PC-9 (cell line): ENCODE data around the gene FAM83C. TPM values are rescaled to one million over a fixed set of nuclear protein-coding genes. Genes with fewer than 3 reads are reported as not detected.

Experiments used
- BruUV-seq: library from RNA; stranded (reverse); fragments of 400-500 nt; replicated peaks from 2 replicates; lab custom pipeline; 2021; lab: Mats Ljungman, UMichigan
- CTCF ChIA-PET: fragments of 300-600 bp; sonication (Branson Sonifier 250); formaldehyde crosslinking; loops from one replicate; lab custom pipeline; 2022; ENCODE audit warnings: antibody characterized with exemption; lab: Charles Lee
- POLR2A ChIA-PET: fragments of 300-600 bp; sonication (Branson Sonifier 250); formaldehyde crosslinking; loops from one replicate; lab custom pipeline; 2022; ENCODE audit warnings: antibody characterized with exemption; ENCODE audit not compliant: unreplicated experiment; lab: Charles Lee
- DNase-seq, 2 experiments: peaks; one replicate each; pipeline versions ENCODE4 v3.0.0 to v3.0.0-alpha.2; 2015 to 2022; ENCODE audit warnings: mixed read lengths in 1 of 2
- H2AFZ ChIP-seq: fragments of 200-600 bp; sonication (generic); 2 replicates; pipeline ENCODE4 v1.8.1; 2017; ENCODE audit warnings: antibody characterized with exemption
- H3F3A ChIP-seq: fragments of 200-600 bp; sonication (generic); 2 replicates; pipeline ENCODE4 v1.8.1; 2017; ENCODE audit warnings: antibody characterized with exemption, mild to moderate bottlenecking, low read depth; ENCODE audit not compliant: insufficient read depth
- H3K27ac ChIP-seq: fragments of 200-600 bp; sonication (generic); 2 replicates; pipeline ENCODE4 v1.6.1; 2016; ENCODE audit warnings: mixed run types
- H3K27me3 ChIP-seq: fragments of 200-600 bp; sonication (generic); 2 replicates; pipeline ENCODE4 v1.6.1; 2016; ENCODE audit warnings: low read depth, mixed run types; ENCODE audit not compliant: insufficient read depth
- H3K36me3 ChIP-seq: fragments of 200-600 bp; sonication (generic); 2 replicates; pipeline ENCODE4 v1.6.1; 2016; ENCODE audit warnings: low read depth, mixed run types
- H3K4me1 ChIP-seq: fragments of 200-600 bp; sonication (generic); replicated peaks from 2 replicates; pipeline ENCODE4 v1.6.1; 2016; ENCODE audit warnings: mixed run types; ENCODE audit not compliant: insufficient read depth
- H3K4me2 ChIP-seq: fragments of 200-600 bp; sonication (generic); 2 replicates; pipeline ENCODE4 v1.6.1; 2017; ENCODE audit warnings: mixed run types
- H3K4me3 ChIP-seq: fragments of 200-600 bp; sonication (generic); 2 replicates; pipeline ENCODE4 v1.6.1; 2016; ENCODE audit warnings: mixed run types
- H3K79me2 ChIP-seq: fragments of 200-600 bp; sonication (generic); 2 replicates; pipeline ENCODE4 v1.6.1; 2017; ENCODE audit warnings: low read depth, mixed run types
- H3K9me2 ChIP-seq: fragments of 200-600 bp; sonication (generic); 2 replicates; pipeline ENCODE4 v1.8.1; 2017; ENCODE audit warnings: mild to moderate bottlenecking; ENCODE audit not compliant: insufficient read depth
- H3K9me3 ChIP-seq: fragments of 200-600 bp; sonication (generic); 2 replicates; pipeline ENCODE4 v1.8.1; 2016; ENCODE audit warnings: low read depth; ENCODE audit not compliant: insufficient read depth
- H4K20me1 ChIP-seq: fragments of 200-600 bp; sonication (generic); 2 replicates; pipeline ENCODE4 v1.8.1; 2017; ENCODE audit not compliant: insufficient read depth
- EZH2 ChIP-seq: fragments of 200-600 bp; sonication (generic); IDR thresholded peaks from 2 replicates; pipeline ENCODE4 v1.8.0; 2017; ENCODE audit warnings: antibody characterized with exemption, low read depth
- intact Hi-C: fragments of 100-400 bp; cut with micrococcal nuclease; formaldehyde crosslinking; loops from one replicate; pipeline ENCODE4 v1.10.0; 2022; ENCODE audit not compliant: unreplicated experiment
- total RNA-seq: library from RNA; stranded (reverse); gene quantifications from 2 replicates; pipeline ENCODE4 v1.2.3, GENCODE V29; 2021
- TF ChIP-seq, protein P1 (sequence below): fragments of 200-600 bp; sonication (generic); conservative IDR thresholded peaks from 2 replicates; pipeline ENCODE4 v1.6.1; 2017; ENCODE audit warnings: mixed run types, antibody characterized with exemption, mild to moderate bottlenecking, moderate library complexity

The FAM83C gene
- total RNA-seq, 1 experiment from 2014 or later: not detected

DNA sequence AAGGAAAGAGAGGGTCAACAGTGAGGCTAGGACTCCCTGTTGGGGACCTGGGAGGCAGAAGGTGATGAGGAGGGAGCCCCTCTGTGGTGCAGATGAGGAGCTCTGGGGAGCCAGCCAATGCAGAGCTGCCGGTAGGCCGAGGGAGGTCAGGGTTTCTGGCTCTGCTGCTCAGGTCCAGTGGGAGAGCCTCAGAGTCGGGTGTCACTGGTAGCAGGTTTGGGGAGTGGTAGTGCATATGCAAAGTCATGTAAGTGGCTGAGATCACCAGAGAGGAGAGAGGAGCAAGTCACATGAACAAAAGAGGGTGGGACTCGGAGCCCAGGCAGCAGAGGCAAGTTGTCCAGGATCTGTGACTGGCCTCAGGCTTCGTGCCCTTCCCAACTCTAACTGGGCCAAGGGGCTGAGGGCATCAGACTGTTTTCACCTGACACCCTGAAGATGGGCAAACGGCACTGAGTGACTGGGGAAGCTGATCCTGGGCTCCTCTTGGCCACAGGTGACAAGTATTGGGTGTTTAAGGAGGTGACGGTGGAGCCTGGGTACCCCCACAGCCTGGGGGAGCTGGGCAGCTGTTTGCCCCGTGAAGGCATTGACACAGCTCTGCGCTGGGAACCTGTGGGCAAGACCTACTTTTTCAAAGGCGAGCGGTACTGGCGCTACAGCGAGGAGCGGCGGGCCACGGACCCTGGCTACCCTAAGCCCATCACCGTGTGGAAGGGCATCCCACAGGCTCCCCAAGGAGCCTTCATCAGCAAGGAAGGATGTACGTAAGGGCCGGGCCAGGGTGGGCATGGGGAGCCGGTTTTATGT, 20.9 kb downstream of the FAM83C start:
- Histone ChIP-seq H3K27me3 (no peaks in the 10 kb centered on the region), H3K4me2 (no peak overlapping the region), H3K79me2 (peaks cover 4% of the 10 kb centered on the region; the same call in 1 of the 2 replicates), H3F3A (no peaks in the 10 kb centered on the region), H3K9me3 (no peaks in the 10 kb centered on the region), H4K20me1 (no peaks in the 10 kb centered on the region), H2AFZ (no peak overlapping the region), H3K27ac (no peak overlapping the region), H3K4me1 (no peaks in the 10 kb centered on the region), H3K9me2 (no peaks in the 10 kb centered on the region), H3K4me3 (no peak overlapping the region), H3K36me3 (no peaks in the 10 kb centered on the region)
- POLR2A ChIA-PET: no interaction called here
- intact Hi-C loops: no loop called here
- DNase-seq: no peak
- no TSS peak for BruUV-seq
- CTCF ChIA-PET: interaction anchor here (1.1 kb wide), 1 partner anchor 126 kb away, joined by 5 read pairs; no protein-coding TSS in a partner anchor
- TF ChIP-seq EZH2: no peak

DNA sequence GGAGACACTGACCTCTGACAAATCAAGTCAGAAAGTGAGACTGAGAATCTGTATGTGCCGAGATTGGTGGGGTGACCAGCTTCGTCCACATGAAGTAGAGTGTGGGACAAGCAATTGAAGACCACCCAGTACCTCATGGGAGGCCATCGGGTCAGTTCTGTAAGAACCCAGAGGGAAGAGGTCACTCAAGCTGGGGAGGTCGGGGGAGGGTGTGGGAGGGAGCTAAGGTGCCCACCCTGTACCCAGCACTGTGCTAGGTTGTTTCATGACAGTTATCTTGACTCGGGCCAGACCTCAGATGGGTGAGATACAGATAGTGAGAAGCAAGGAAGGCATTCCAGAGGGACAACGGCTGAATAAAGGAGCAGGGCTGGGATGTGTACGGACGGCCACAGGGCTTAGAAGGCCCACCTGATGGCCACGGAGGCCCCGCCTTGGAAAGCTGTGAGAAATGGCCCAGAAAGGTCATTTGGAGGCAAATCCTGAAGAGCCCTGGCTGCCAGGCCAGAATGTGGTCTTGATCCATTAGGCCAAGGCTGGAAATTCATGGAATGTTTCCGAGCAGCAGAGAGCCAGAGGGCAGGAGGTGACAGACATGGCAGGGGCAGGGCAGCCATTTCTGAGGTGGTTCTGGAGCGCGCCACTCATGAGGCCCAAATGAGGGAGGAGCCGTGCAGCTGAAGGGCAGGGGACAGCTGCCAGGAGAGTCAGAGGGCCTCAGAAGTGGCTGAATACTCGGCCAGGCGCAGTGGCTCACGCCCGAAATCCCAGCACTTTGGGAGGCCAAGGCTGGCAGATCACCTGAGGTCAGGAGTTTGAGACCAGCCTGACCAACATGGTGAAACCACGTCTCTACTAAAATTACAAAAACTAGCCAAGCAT, 22.0 kb downstream of the FAM83C start:
- intact Hi-C loops: no loop called here
- no peaks in the 10 kb centered on the region for H3K36me3 ChIP-seq
- no peak overlapping the region for H2AFZ ChIP-seq
- no peaks in the 10 kb centered on the region for H3K4me1 ChIP-seq
- no peaks in the 10 kb centered on the region for H3K9me2 ChIP-seq
- DNase-seq: no peak
- no peak overlapping the region for H3K4me2 ChIP-seq
- H4K20me1 ChIP-seq: no peaks in the 10 kb centered on the region
- H3K79me2 ChIP-seq: no peaks in the 10 kb centered on the region
- no peak for TF ChIP-seq EZH2
- TF ChIP-seq, protein P1, sequence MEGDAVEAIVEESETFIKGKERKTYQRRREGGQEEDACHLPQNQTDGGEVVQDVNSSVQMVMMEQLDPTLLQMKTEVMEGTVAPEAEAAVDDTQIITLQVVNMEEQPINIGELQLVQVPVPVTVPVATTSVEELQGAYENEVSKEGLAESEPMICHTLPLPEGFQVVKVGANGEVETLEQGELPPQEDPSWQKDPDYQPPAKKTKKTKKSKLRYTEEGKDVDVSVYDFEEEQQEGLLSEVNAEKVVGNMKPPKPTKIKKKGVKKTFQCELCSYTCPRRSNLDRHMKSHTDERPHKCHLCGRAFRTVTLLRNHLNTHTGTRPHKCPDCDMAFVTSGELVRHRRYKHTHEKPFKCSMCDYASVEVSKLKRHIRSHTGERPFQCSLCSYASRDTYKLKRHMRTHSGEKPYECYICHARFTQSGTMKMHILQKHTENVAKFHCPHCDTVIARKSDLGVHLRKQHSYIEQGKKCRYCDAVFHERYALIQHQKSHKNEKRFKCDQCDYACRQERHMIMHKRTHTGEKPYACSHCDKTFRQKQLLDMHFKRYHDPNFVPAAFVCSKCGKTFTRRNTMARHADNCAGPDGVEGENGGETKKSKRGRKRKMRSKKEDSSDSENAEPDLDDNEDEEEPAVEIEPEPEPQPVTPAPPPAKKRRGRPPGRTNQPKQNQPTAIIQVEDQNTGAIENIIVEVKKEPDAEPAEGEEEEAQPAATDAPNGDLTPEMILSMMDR: no peak
- no peak overlapping the region for H3K27ac ChIP-seq
- no TSS peak for BruUV-seq
- H3F3A ChIP-seq: no peaks in the 10 kb centered on the region
- H3K9me3 ChIP-seq: no peaks in the 10 kb centered on the region
- no peak overlapping the region for H3K4me3 ChIP-seq
- CTCF ChIA-PET: interaction anchor here (1.1 kb wide), 1 partner anchor 125 kb away, joined by 5 read pairs; no protein-coding TSS in a partner anchor
- no peaks in the 10 kb centered on the region for H3K27me3 ChIP-seq
- POLR2A ChIA-PET: no interaction called here

DNA sequence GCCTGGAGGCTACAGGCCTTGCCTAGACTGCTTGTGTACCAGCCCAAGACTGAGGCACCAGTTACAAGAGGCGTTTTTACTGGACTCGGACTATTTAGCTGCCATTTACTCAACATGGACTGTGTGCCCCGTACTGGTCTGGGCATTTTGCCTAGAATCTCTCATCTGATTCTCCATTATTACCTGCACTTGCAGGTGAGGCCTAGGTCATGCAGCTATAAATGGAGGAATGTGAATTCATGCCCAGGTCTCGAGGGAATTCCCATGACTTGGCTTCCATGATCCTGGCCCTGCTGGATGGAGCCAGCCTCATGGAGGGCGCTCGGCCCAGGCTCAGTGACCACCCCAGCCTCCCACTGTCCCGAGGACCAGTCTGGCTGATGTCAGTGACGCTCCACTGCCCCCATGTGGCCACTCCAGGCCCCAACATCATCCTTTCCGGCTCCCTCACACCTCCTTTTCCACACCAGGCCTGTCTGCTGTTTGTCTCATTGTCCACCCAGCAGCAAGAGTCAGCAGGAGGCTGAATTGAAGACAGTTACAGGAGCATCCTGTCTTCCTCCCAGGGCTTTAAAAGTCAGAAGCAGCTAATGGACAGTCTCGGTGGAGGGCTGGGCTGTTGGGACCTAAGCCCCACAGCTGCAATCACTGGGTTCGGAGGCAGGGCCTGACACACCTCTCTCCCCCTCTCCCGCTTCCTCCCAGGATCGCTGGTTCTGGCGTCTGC, 23.0 kb downstream of the FAM83C start:
- H3K9me2 ChIP-seq: no peaks in the 10 kb centered on the region
- H3K9me3 ChIP-seq: no peaks in the 10 kb centered on the region
- BruUV-seq: no TSS peak
- H3K27me3 ChIP-seq: no peaks in the 10 kb centered on the region
- POLR2A ChIA-PET: interaction anchor here (0.8 kb wide), 1 partner anchor 410 kb away, joined by 16 read pairs; no protein-coding TSS in a partner anchor
- H3F3A ChIP-seq: no peaks in the 10 kb centered on the region
- intact Hi-C loops: loop anchor here (1.0 to 2.0 kb wide), 4 partner anchors 124 to 434 kb away; no protein-coding TSS in a partner anchor
- H4K20me1 ChIP-seq: no peaks in the 10 kb centered on the region
- H3K79me2 ChIP-seq: no peaks in the 10 kb centered on the region
- CTCF ChIA-PET: interaction anchor here (0.6 to 1.3 kb wide), 4 partner anchors 123 to 433 kb away, joined by 3 to 10 read pairs (median 4); no protein-coding TSS in a partner anchor
- H3K27ac ChIP-seq: no peak overlapping the region
- H2AFZ ChIP-seq: no peak overlapping the region
- no peak overlapping the region for H3K4me2 ChIP-seq
- DNase-seq: peak in 1 of 2 experiments; percentile 66
- no peak overlapping the region for H3K4me3 ChIP-seq
- peaks cover under 1% of the 10 kb centered on the region for H3K4me1 ChIP-seq
- H3K36me3 ChIP-seq: no peaks in the 10 kb centered on the region
- TF ChIP-seq EZH2: no peak
- TF ChIP-seq, protein P1: peak; percentile 84
